ENCODE data around the gene GPR55.

DNA sequence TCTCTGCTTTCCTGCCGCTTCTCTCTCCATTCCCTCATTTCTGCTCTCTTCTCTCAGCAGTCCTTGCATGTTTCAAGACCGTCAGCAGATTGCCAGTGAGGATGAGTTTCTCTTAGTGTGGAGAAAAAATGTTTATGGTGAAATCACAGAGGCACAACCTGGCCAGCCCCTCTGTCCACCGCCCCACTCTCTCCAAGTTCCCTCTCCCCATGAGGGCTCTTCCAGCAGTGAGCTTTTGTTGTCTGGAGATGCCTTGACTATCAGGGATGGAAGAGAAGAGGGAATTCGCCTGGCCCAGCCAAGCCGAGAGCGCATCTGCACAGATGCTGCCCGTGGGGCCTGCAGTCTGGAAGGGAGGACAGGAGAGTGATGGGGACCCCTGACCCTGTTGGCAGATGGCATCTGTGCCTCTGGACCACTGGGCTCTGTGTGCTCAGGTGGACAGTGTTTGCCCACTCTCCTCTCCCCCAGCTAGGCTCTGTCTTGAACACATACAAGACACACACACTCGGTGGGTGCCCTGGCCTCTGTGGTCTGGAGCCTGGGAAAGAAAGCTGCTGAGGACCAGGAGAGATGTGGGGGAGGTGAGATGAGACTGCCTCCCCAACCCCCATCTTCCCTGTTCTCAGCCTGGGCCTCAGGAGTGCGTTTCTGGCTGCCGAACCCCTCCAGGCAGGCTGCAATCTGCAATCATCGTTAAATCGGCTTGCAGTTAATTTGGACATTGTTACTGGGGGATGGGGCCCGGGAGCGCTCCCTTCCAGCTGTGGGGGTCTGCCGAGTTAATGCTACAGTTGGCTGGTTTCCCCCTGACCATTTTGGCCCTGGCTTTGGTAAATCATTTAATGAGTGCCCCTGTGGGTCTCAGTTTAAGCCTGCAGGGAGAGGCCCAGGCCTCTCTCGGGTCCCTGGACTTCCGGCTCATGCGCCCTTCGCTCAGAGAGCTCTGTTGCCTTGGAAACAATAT, 55.8 kb downstream of the GPR55 start:
- TF ChIP-seq CHD1 (IDR thresholded peaks at IDR 0.05; ENCODE audit: low read depth, low read length) (no peak), EGR1 (IDR thresholded peaks at IDR 0.05; ENCODE audit: borderline replicate concordance in 1 of 2, low read depth in 2 of 2, low read length in 2 of 2) (no peak), MYC (IDR thresholded peaks at IDR 0.05; ENCODE audit: insufficient read depth, insufficient read length, insufficient replicate concordance, low read length, severe bottlenecking) (no peak), GABPA (IDR thresholded peaks at IDR 0.05; ENCODE audit: low read depth) (no peak), POLR2AphosphoS5 (IDR thresholded peaks at IDR 0.05; ENCODE audit: low read length) (no peak), CBX3 (IDR thresholded peaks at IDR 0.05; ENCODE audit: borderline replicate concordance, low read depth) (no peak), CEBPB (IDR thresholded peaks at IDR 0.05; ENCODE audit: borderline replicate concordance in 1 of 2, low read depth in 2 of 2, low read length in 2 of 2) (no peak), LARP7 (IDR thresholded peaks at IDR 0.05) (no peak), SREBF2 (IDR thresholded peaks at IDR 0.05; ENCODE audit: low read length) (no peak), BACH1 (IDR thresholded peaks at IDR 0.05; ENCODE audit: borderline replicate concordance) (no peak), MEF2A (IDR thresholded peaks at IDR 0.05; ENCODE audit: insufficient read depth, low read depth, low read length) (no peak)
- TF ChIP-seq, protein P1, sequence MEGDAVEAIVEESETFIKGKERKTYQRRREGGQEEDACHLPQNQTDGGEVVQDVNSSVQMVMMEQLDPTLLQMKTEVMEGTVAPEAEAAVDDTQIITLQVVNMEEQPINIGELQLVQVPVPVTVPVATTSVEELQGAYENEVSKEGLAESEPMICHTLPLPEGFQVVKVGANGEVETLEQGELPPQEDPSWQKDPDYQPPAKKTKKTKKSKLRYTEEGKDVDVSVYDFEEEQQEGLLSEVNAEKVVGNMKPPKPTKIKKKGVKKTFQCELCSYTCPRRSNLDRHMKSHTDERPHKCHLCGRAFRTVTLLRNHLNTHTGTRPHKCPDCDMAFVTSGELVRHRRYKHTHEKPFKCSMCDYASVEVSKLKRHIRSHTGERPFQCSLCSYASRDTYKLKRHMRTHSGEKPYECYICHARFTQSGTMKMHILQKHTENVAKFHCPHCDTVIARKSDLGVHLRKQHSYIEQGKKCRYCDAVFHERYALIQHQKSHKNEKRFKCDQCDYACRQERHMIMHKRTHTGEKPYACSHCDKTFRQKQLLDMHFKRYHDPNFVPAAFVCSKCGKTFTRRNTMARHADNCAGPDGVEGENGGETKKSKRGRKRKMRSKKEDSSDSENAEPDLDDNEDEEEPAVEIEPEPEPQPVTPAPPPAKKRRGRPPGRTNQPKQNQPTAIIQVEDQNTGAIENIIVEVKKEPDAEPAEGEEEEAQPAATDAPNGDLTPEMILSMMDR (IDR thresholded peaks at IDR 0.05 in 2 of 3, conservative IDR thresholded peaks at IDR 0.05 in 1 of 3; ENCODE audit: control insufficient read depth in 2 of 3, extremely low read depth in 1 of 3, insufficient read depth in 1 of 3, low read depth in 3 of 3, low read length in 3 of 3) = no peak
- TF ChIP-seq, protein P2, sequence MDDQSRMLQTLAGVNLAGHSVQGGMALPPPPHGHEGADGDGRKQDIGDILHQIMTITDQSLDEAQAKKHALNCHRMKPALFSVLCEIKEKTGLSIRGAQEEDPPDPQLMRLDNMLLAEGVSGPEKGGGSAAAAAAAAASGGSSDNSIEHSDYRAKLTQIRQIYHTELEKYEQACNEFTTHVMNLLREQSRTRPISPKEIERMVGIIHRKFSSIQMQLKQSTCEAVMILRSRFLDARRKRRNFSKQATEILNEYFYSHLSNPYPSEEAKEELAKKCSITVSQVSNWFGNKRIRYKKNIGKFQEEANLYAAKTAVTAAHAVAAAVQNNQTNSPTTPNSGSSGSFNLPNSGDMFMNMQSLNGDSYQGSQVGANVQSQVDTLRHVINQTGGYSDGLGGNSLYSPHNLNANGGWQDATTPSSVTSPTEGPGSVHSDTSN (IDR thresholded peaks at IDR 0.05; ENCODE audit: insufficient replicate concordance, low read depth, low read length) = no peak
